ENCODE data around the gene SLCO1A2.

SLCO1A2 gene

GRCh38 chr12:21337959-21338744 is 3.4 kb upstream of the SLCO1A2 start:
- in situ Hi-C loops (cut with HindIII; ENCODE audit: low pct_ligation_motif_present, low pct_unique_long_range_greater_than_20kb, low sequenced_read_pairs) = no loop called here
- no peak for DNase-seq

- no peak for DNase-seq
- in situ Hi-C loops (cut with HindIII; ENCODE audit: low pct_ligation_motif_present, low pct_unique_long_range_greater_than_20kb, low sequenced_read_pairs) = no loop called here
Observed at GRCh38 chr12:21337453-21337852, 2.7 kb upstream of the SLCO1A2 start.

- DNase-seq = no peak
- in situ Hi-C loops (cut with HindIII; ENCODE audit: low pct_ligation_motif_present, low pct_unique_long_range_greater_than_20kb, low sequenced_read_pairs) = no loop called here
Observed at GRCh38 chr12:21336656-21337055, 1.9 kb upstream of the SLCO1A2 start.

- DNase-seq = peak; percentile 34
- in situ Hi-C loops (cut with HindIII; ENCODE audit: low pct_ligation_motif_present, low pct_unique_long_range_greater_than_20kb, low sequenced_read_pairs) = no loop called here
Observed at GRCh38 chr12:21330682-21331253, 3.9 kb downstream of the SLCO1A2 start.

GRCh38 chr12:21328578-21328977 is 6.1 kb downstream of the SLCO1A2 start:
- in situ Hi-C loops (cut with HindIII; ENCODE audit: low pct_ligation_motif_present, low pct_unique_long_range_greater_than_20kb, low sequenced_read_pairs) = no loop called here
- no peak for DNase-seq

GRCh38 chr12:21324551-21324950 is 10.2 kb downstream of the SLCO1A2 start:
- in situ Hi-C loops (cut with HindIII; ENCODE audit: low pct_ligation_motif_present, low pct_unique_long_range_greater_than_20kb, low sequenced_read_pairs) = no loop called here
- no peak for DNase-seq

GRCh38 chr12:21323736-21324135 is 11.0 kb downstream of the SLCO1A2 start:
- in situ Hi-C loops (cut with HindIII; ENCODE audit: low pct_ligation_motif_present, low pct_unique_long_range_greater_than_20kb, low sequenced_read_pairs) = no loop called here
- no peak for DNase-seq

- in situ Hi-C loops (cut with HindIII; ENCODE audit: low pct_ligation_motif_present, low pct_unique_long_range_greater_than_20kb, low sequenced_read_pairs) = no loop called here
- DNase-seq = no peak
Observed at GRCh38 chr12:21308785-21309184, 25.9 kb downstream of the SLCO1A2 start.

GRCh38 chr12:21305661-21306060 is 29.1 kb downstream of the SLCO1A2 start:
- no peak for DNase-seq
- in situ Hi-C loops (cut with HindIII; ENCODE audit: low pct_ligation_motif_present, low pct_unique_long_range_greater_than_20kb, low sequenced_read_pairs) = no loop called here

- no peak for DNase-seq
- in situ Hi-C loops (cut with HindIII; ENCODE audit: low pct_ligation_motif_present, low pct_unique_long_range_greater_than_20kb, low sequenced_read_pairs) = no loop called here
Observed at GRCh38 chr12:21300632-21301031, 34.1 kb downstream of the SLCO1A2 start.

GRCh38 chr12:21296751-21297406 is 37.8 kb downstream of the SLCO1A2 start:
- in situ Hi-C loops (cut with HindIII; ENCODE audit: low pct_ligation_motif_present, low pct_unique_long_range_greater_than_20kb, low sequenced_read_pairs) = no loop called here
- peak; percentile 51 for DNase-seq

- DNase-seq = no peak
- in situ Hi-C loops (cut with HindIII; ENCODE audit: low pct_ligation_motif_present, low pct_unique_long_range_greater_than_20kb, low sequenced_read_pairs) = no loop called here
Observed at GRCh38 chr12:21296348-21296747, 38.4 kb downstream of the SLCO1A2 start.

GRCh38 chr12:21294176-21294575 is 40.5 kb downstream of the SLCO1A2 start:
- in situ Hi-C loops (cut with HindIII; ENCODE audit: low pct_ligation_motif_present, low pct_unique_long_range_greater_than_20kb, low sequenced_read_pairs) = no loop called here
- no peak for DNase-seq

- in situ Hi-C loops (cut with HindIII; ENCODE audit: low pct_ligation_motif_present, low pct_unique_long_range_greater_than_20kb, low sequenced_read_pairs) = no loop called here
- DNase-seq = no peak
Observed at GRCh38 chr12:21292111-21292510, 42.6 kb downstream of the SLCO1A2 start.

- in situ Hi-C loops (cut with HindIII; ENCODE audit: low pct_ligation_motif_present, low pct_unique_long_range_greater_than_20kb, low sequenced_read_pairs) = no loop called here
- no peak for DNase-seq
Observed at GRCh38 chr12:21289698-21290097, 45.0 kb downstream of the SLCO1A2 start.

GRCh38 chr12:21276826-21277225 is 57.9 kb downstream of the SLCO1A2 start:
- in situ Hi-C loops (cut with HindIII; ENCODE audit: low pct_ligation_motif_present, low pct_unique_long_range_greater_than_20kb, low sequenced_read_pairs) = no loop called here
- DNase-seq = no peak

GRCh38 chr12:21265932-21266331 is 68.8 kb downstream of the SLCO1A2 start:
- DNase-seq = no peak
- in situ Hi-C loops (cut with HindIII; ENCODE audit: low pct_ligation_motif_present, low pct_unique_long_range_greater_than_20kb, low sequenced_read_pairs) = no loop called here

GRCh38 chr12:21264232-21264631 is 70.5 kb downstream of the SLCO1A2 start:
- DNase-seq = no peak
- in situ Hi-C loops (cut with HindIII; ENCODE audit: low pct_ligation_motif_present, low pct_unique_long_range_greater_than_20kb, low sequenced_read_pairs) = no loop called here

GRCh38 chr12:21257172-21257571 is 77.5 kb downstream of the SLCO1A2 start:
- in situ Hi-C loops (cut with HindIII; ENCODE audit: low pct_ligation_motif_present, low pct_unique_long_range_greater_than_20kb, low sequenced_read_pairs) = no loop called here
- DNase-seq = no peak

- DNase-seq = no peak
- in situ Hi-C loops (cut with HindIII; ENCODE audit: low pct_ligation_motif_present, low pct_unique_long_range_greater_than_20kb, low sequenced_read_pairs) = no loop called here
Observed at GRCh38 chr12:21252070-21252469, 82.6 kb downstream of the SLCO1A2 start.
